GM12878 (cell line): Measurements from ENCODE around the gene NID1. TPM values are rescaled to one million over a fixed set of nuclear protein-coding genes. Genes with fewer than 3 reads are reported as not detected.

Source experiments
- ATAC-seq: fragments of 200-7000 bp; cut with Tn5 transposase; 3 replicates; pipeline ENCODE4 v1.9.1; 2020; ENCODE audit warnings: mild to moderate bottlenecking, moderate library complexity
- BruUV-seq: library from RNA; stranded (reverse); fragments of 400-500 nt; replicated peaks from 2 replicates; lab custom pipeline; 2021; lab: Mats Ljungman, UMichigan
- CTCF ChIA-PET: fragments of 300-600 bp; sonication (Branson Sonifier 250); formaldehyde crosslinking; extraction: SDS; loops from one replicate; lab custom pipeline; 2021; ENCODE audit warnings: inconsistent platforms; lab: Yijun Ruan, JAX
- POLR2A ChIA-PET: fragments of 350-600 bp; formaldehyde crosslinking; extraction: SDS; loops from one replicate; lab custom pipeline; 2021; ENCODE audit warnings: inconsistent platforms; lab: Charles Lee
- RAD21 ChIA-PET: fragments of 300-600 bp; sonication (Branson Sonifier 250); formaldehyde crosslinking; loops from one replicate; lab custom pipeline; 2023; ENCODE audit warnings: antibody characterized with exemption; ENCODE audit not compliant: unreplicated experiment; lab: Charles Lee
- SMC1A ChIA-PET: fragments of 300-600 bp; sonication (Branson Sonifier 250); formaldehyde crosslinking; loops from one replicate; lab custom pipeline; 2023; ENCODE audit not compliant: unreplicated experiment, uncharacterized antibody; lab: Charles Lee
- DNase-seq: peaks from one replicate; pipeline ENCODE4 v3.0.0-alpha.2; 2011; ENCODE audit warnings: low read depth, low spot score
- FAIRE-seq: peaks from 3 replicates; lab custom pipeline; 2011; peaks lifted over from hg19 to GRCh38; lab: Jason Lieb, UNC
- H2AFZ ChIP-seq: 2 replicates; pipeline ENCODE4 v1.6.0; 2011; ENCODE audit warnings: low read depth, low read length, control low read depth; ENCODE audit not compliant: control insufficient read depth
- H3K27ac ChIP-seq: 2 replicates; pipeline ENCODE4 v1.5.1; 2011; ENCODE audit warnings: control low read depth; ENCODE audit not compliant: control insufficient read depth, insufficient read depth
- H3K27me3 ChIP-seq, 2 experiments: replicated peaks in 1 of 2; 2 replicates each; pipeline versions ENCODE4 v1.6.0 to v1.6.1; 2011; ENCODE audit warnings: low read length in 1 of 2; ENCODE audit not compliant: control insufficient read depth in 2 of 2, insufficient read depth in 2 of 2
- H3K36me3 ChIP-seq, 2 experiments: 2 replicates each; pipeline ENCODE4 v1.5.1; 2011; ENCODE audit warnings: low read length in 1 of 2; ENCODE audit not compliant: control insufficient read depth in 2 of 2, insufficient read depth in 2 of 2
- H3K4me1 ChIP-seq: 2 replicates; pipeline ENCODE4 v1.6.1; 2011; ENCODE audit warnings: mild to moderate bottlenecking, low read length, moderate library complexity, mixed read lengths; ENCODE audit not compliant: control insufficient read depth, insufficient read depth
- H3K4me2 ChIP-seq: 2 replicates; pipeline ENCODE4 v1.6.0; 2011; ENCODE audit warnings: control low read depth; ENCODE audit not compliant: control insufficient read depth, insufficient read depth
- H3K4me3 ChIP-seq: fragments of 200-600 bp; sonication (generic); 2 replicates; pipeline ENCODE4 v1.5.1; 2016
- H3K79me2 ChIP-seq: 2 replicates; pipeline ENCODE4 v1.6.0; 2011; ENCODE audit warnings: low read length; ENCODE audit not compliant: control insufficient read depth, insufficient read depth
- H3K9ac ChIP-seq: 2 replicates; pipeline ENCODE4 v1.8.0; 2011; ENCODE audit warnings: low read length, control low read depth, mixed read lengths; ENCODE audit not compliant: control insufficient read depth, insufficient read depth
- H3K9me3 ChIP-seq: replicated peaks from 3 replicates; pipeline ENCODE4 v1.5.1; 2011; ENCODE audit warnings: mild to moderate bottlenecking, low read length; ENCODE audit not compliant: control insufficient read depth, insufficient read depth
- H4K20me1 ChIP-seq: 2 replicates; pipeline ENCODE4 v1.6.0; 2011; ENCODE audit not compliant: control insufficient read depth, insufficient read depth
- EED ChIP-seq: sonication (generic); IDR thresholded peaks from 2 replicates; pipeline ENCODE4 v1.6.1; 2016; ENCODE audit warnings: antibody characterized with exemption, low read depth
- ETV6 ChIP-seq, 2 experiments: fragments of 450-650 bp in 1 of 2; IDR thresholded peaks in 1 of 2; conservative IDR thresholded peaks in 1 of 2; 2 replicates each; pipeline ENCODE4 v1.6.1; 2014; ENCODE audit warnings: antibody characterized with exemption in 1 of 2, borderline replicate concordance in 1 of 2, low read depth in 1 of 2, mild to moderate bottlenecking in 1 of 2, moderate library complexity in 1 of 2
- GATAD2B ChIP-seq: fragments of 450-650 bp; conservative IDR thresholded peaks from 2 replicates; pipeline ENCODE4 v1.6.1; 2017; ENCODE audit warnings: low read depth, mild to moderate bottlenecking, moderate library complexity
- HCFC1 ChIP-seq: fragments of 150-350 bp; IDR thresholded peaks from 2 replicates; pipeline ENCODE4 v1.6.1; 2014; ENCODE audit warnings: low read length
- HDAC6 ChIP-seq: fragments of 200-600 bp; sonication (generic); IDR thresholded peaks from one replicate; pipeline ENCODE4 v1.8.0; 2017; ENCODE audit warnings: antibody characterized with exemption; ENCODE audit not compliant: unreplicated experiment
- HSF1 ChIP-seq: fragments of 150-350 bp; IDR thresholded peaks from 2 replicates; pipeline ENCODE4 v1.6.1; 2014; ENCODE audit warnings: mild to moderate bottlenecking, low read depth, low read length
- IRF3 ChIP-seq: fragments of 450-650 bp; IDR thresholded peaks from 2 replicates; pipeline ENCODE4 v1.6.1; 2014; ENCODE audit warnings: mild to moderate bottlenecking
- MYB ChIP-seq: fragments of 150-350 bp; IDR thresholded peaks from 2 replicates; pipeline ENCODE4 v1.6.1; 2014; ENCODE audit warnings: mild to moderate bottlenecking, low read depth, low read length, borderline replicate concordance
- NFYB ChIP-seq: IDR thresholded peaks from 2 replicates; pipeline ENCODE4 v1.6.1; 2011; ENCODE audit warnings: low read depth, mild to moderate bottlenecking, low read length, improper control_type of control experiment, moderate library complexity; ENCODE audit not compliant: insufficient read depth
- PAX5 ChIP-seq: IDR thresholded peaks from 2 replicates; pipeline ENCODE4 v1.6.1; 2011; ENCODE audit warnings: low read depth, low read length, borderline replicate concordance
- RCOR1 ChIP-seq: conservative IDR thresholded peaks from 2 replicates; pipeline ENCODE4 v1.6.1; 2012; ENCODE audit warnings: low read depth, low read length, improper control_type of control experiment
- TBL1XR1 ChIP-seq: IDR thresholded peaks from 2 replicates; pipeline ENCODE4 v1.6.1; 2012; ENCODE audit warnings: low read depth, low read length, improper control_type of control experiment
- YY1 ChIP-seq: IDR thresholded peaks from 2 replicates; pipeline ENCODE4 v1.6.1; 2011; ENCODE audit warnings: low read depth, mild to moderate bottlenecking, low read length
- ZBTB33 ChIP-seq: fragments of 450-650 bp; IDR thresholded peaks from 2 replicates; pipeline ENCODE4 v1.6.1; 2017; ENCODE audit warnings: mild to moderate bottlenecking
- WGBS: methylation state at CpG from one replicate; pipeline ENCODE4 v1.1.6; 2016; ENCODE audit warnings: low lambda C conversion rate; ENCODE audit not compliant: insufficient replicate concordance, insufficient coverage; ENCODE audit errors: missing lambda C conversion rate; 5-methylcytosine and 5-hydroxymethylcytosine counted together
- in situ Hi-C: fragments of 300-500 bp; cut with MboI; formaldehyde crosslinking; loops from 9 replicates; pipeline ENCODE4 v1.14.3; 2018; ENCODE audit warnings: mixed read lengths
- intact Hi-C: fragments of 100-400 bp; cut with micrococcal nuclease; formaldehyde crosslinking; loops from one replicate; pipeline ENCODE4 v1.14.2; 2022; ENCODE audit not compliant: unreplicated experiment
- polyA plus RNA-seq, 11 experiments: library from polyadenylated mRNA; depleted of rRNA in 4 of 11; unstranded in 6 of 11; stranded (reverse) in 5 of 11; fragments of >200 nt; fragmentation: Nextera tagmentation in 4 of 11; fragmentation: Illumina TruSeq in 1 of 11; extraction: Ambion mirVana in 4 of 11; extraction: Trizol in 1 of 11; gene quantifications; 1 replicate in 1 of 11; 2 replicates in 10 of 11; pipeline versions ENCODE4 v1.2.1 to v1.2.3, GENCODE V29; 2011 to 2016; ENCODE audit warnings: inconsistent platforms in 2 of 11, missing spikeins in 2 of 11, low read depth in 1 of 11
- total RNA-seq, 4 experiments: library from RNA; depleted of rRNA in 3 of 4; stranded (reverse); fragments of >200 nt in 3 of 4; fragmentation: Illumina TruSeq in 1 of 4; extraction: Trizol in 1 of 4; gene quantifications; 2 replicates each; pipeline versions ENCODE4 v1.2.1 to v1.2.3, GENCODE V29; 2013 to 2021
- TF ChIP-seq, protein P1 (sequence below): fragments of 450-650 bp; formaldehyde crosslinking; IDR thresholded peaks from 2 replicates; pipeline ENCODE4 v1.5.0; 2022; ENCODE audit warnings: mild to moderate bottlenecking, missing genetic modification characterization

The NID1 gene
- total and polyA plus RNA-seq, 10 of the 15 experiments (the other 5 are each of a cell fraction or from before 2014, with no cell fraction given) = 4.2 to 25.7 (median 11.3) TPM

GRCh38 chr1:235984041-235984825 lies 80.7 kb downstream of the NID1 start:
- TF ChIP-seq HSF1 (no peak), EED (no peak), NFYB (no peak), YY1 (no peak), ZBTB33 (no peak), HDAC6 (no peak), RCOR1 (no peak), TBL1XR1 (no peak), MYB (no peak), GATAD2B (no peak), HCFC1 (no peak), PAX5 (no peak), ETV6 (conservative IDR thresholded peaks at IDR 0.05 in 1 of 2, IDR thresholded peaks at IDR 0.05 in 1 of 2; ENCODE audit: borderline replicate concordance in 1 of 2, low read depth in 1 of 2) (no peak), IRF3 (no peak)
- TF ChIP-seq, protein P1, sequence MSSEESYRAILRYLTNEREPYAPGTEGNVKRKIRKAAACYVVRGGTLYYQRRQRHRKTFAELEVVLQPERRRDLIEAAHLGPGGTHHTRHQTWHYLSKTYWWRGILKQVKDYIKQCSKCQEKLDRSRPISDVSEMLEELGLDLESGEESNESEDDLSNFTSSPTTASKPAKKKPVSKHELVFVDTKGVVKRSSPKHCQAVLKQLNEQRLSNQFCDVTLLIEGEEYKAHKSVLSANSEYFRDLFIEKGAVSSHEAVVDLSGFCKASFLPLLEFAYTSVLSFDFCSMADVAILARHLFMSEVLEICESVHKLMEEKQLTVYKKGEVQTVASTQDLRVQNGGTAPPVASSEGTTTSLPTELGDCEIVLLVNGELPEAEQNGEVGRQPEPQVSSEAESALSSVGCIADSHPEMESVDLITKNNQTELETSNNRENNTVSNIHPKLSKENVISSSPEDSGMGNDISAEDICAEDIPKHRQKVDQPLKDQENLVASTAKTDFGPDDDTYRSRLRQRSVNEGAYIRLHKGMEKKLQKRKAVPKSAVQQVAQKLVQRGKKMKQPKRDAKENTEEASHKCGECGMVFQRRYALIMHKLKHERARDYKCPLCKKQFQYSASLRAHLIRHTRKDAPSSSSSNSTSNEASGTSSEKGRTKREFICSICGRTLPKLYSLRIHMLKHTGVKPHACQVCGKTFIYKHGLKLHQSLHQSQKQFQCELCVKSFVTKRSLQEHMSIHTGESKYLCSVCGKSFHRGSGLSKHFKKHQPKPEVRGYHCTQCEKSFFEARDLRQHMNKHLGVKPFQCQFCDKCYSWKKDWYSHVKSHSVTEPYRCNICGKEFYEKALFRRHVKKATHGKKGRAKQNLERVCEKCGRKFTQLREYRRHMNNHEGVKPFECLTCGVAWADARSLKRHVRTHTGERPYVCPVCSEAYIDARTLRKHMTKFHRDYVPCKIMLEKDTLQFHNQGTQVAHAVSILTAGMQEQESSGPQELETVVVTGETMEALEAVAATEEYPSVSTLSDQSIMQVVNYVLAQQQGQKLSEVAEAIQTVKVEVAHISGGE (CRISPR knock-in tag) = no peak
- TF ChIP-seq, all 136 proteins: peak for 0
- H3K4me2 ChIP-seq = no peak overlapping the region
- H3K27ac ChIP-seq = no peak overlapping the region
- ChIA-PET SMC1A (interaction anchor here (1.1 to 1.5 kb wide), 2 partner anchors 11 to 12 kb away, joined by 4 to 7 read pairs; no protein-coding TSS in a partner anchor), RAD21 (interaction anchor here (1.2 kb wide), 1 partner anchor 9 kb away, joined by 3 read pairs; no protein-coding TSS in a partner anchor), CTCF (interaction anchor here (1.3 to 1.7 kb wide), 2 partner anchors 9 to 12 kb away, joined by 3 to 7 read pairs; no protein-coding TSS in a partner anchor), POLR2A (interaction anchor here (0.6 kb wide), 1 partner anchor 59 kb away, joined by 3 read pairs; no protein-coding TSS in a partner anchor)
- DNase-seq (no peak), FAIRE-seq (no peak), ATAC-seq (no peak)
- H2AFZ ChIP-seq = no peak overlapping the region
- H3K36me3 ChIP-seq = no peaks in the 10 kb centered on the region; a peak in 2 of 4 replicates
- no peaks in the 10 kb centered on the region for H4K20me1 ChIP-seq
- H3K9me3 ChIP-seq = peaks cover 2% of the 10 kb centered on the region; the same call in 2 of the 3 replicates
- no peak overlapping the region for H3K4me3 ChIP-seq
- BruUV-seq = no TSS peak
- 65% methylated on average over 6 of the region's 6 CpGs for WGBS
- H3K79me2 ChIP-seq = no peaks in the 10 kb centered on the region
- intact Hi-C loops = no loop called here
- H3K4me1 ChIP-seq = peaks cover 4% of the 10 kb centered on the region; the same call in 1 of the 2 replicates
- in situ Hi-C loops = no loop called here
- no peaks in the 10 kb centered on the region for H3K27me3 ChIP-seq
- H3K9ac ChIP-seq = no peak overlapping the region
